Central memory CD4-positive, alpha-beta T cell (primary cell): Measurements from ENCODE around the gene RHCE.
A peak's percentile ranks its signal among the peaks of the same experiment; 100 is the strongest.
"Not testable (repeated sequence)": the region's sequence is repeated elsewhere in the genome, so short reads cannot be mapped to it uniquely, and the experiment has no call there.

Experiments used
- DNase-seq: peaks from one replicate; pipeline ENCODE4 v3.0.0; 2022

The RHCE gene

DNA sequence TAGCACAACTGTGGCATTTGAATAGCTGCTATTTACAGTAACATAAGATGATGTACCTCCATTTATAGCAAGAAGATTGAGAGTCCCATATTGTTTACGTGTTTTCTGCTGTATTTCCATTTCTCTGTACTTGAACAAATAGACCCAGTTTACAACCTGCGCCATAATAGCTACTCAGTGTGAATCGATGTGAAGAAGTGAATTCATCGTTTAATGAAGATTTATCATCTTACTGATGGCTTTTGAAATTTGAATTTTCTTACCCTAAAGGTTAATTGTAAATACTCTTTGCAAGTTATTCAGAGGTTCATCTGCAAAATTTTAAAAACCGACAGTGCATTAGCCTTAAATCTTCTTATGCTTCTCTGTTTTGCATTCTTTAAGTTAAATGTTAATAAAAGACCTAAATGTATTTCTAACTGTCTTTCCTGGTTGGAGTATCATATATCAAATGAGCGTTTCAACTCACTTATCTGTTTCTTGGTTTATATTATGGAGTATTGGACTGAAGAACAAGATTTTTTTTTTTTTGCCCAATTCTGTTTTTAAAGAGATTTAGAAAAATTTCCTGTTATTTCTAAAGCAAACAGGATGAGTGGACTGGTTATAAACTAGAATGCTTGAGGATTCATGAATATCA is 12.2 kb upstream of the RHCE start:
- no peak for DNase-seq

DNA sequence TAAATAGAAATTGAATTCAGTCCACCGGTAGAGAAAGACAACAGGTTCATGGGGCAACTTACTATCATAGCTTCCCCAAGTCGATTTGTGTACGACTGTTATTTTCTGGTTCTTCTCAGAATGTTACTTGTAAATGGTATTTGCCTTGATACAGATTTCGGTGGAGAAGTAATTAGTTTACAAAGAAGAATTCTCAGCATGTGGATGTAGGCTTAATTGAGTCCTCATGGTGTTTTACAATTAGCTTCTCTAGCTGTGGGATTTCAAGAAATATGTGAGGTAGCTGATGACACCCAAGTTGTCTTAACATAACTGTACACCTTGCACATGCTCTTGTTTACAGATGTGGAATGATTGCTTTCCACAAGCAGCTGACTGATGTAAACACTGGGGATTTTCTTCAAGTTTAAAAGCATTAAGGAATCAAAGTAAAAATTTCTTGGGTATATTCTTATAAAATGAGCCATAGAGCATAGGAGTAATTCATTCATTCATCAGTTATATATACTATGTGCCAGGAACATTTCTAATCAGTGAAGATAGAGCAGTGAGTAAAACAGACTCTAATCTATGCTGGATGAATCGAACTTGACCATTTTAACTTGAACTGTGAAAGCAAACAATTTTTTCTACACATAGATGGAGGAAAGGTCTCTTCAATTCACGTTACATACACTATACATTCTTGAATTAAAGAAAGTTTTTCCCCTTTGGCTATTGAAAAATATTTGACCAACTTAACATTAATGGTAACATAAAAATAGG is 11.5 kb upstream of the RHCE start:
- no peak for DNase-seq

DNA sequence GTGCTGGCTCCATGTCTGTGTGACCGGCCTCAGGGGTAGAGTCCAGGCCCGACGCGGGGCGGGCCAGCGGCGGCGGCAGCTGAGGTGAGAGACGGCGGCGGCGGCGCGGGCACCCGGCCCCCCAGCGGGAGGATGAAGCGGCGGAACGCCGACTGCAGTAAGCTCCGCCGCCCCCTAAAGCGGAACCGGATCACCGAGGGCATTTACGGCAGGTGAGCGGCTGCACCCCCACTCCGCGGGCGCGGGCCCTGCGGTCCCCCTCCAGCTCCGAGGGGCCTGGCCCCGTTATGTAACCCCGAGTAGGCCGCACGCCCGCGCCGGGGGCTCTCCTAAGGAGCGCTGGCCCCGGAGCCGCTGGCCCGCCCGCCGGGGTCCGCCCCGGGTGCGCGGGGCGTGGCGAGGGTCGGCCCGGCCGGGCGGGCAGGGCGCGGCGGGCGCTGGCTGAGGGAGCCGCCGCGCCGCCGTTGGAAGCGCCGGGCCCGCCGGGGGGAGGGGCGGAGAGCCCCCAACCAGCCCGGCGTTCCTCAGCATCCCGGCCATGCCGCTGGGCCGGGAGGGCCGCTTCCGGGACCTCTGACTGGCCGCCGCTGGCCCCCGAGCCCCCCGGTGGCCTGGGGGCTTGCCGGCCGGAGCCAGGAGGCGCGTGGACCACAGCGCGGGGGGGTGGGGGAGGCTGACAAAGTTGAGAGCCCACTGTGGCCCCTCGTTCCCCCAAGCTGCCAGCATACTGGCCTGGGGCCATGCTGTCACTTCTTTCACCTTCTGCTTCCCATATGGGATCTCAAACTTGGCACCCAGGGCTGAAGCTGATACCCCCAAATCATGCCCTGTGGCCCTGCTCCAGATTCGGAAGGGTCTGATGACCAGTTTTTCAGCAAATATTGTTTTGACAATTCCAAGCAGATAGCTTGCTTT is 10.6 kb upstream of the RHCE start:
- DNase-seq, result peak; percentile 81

DNA sequence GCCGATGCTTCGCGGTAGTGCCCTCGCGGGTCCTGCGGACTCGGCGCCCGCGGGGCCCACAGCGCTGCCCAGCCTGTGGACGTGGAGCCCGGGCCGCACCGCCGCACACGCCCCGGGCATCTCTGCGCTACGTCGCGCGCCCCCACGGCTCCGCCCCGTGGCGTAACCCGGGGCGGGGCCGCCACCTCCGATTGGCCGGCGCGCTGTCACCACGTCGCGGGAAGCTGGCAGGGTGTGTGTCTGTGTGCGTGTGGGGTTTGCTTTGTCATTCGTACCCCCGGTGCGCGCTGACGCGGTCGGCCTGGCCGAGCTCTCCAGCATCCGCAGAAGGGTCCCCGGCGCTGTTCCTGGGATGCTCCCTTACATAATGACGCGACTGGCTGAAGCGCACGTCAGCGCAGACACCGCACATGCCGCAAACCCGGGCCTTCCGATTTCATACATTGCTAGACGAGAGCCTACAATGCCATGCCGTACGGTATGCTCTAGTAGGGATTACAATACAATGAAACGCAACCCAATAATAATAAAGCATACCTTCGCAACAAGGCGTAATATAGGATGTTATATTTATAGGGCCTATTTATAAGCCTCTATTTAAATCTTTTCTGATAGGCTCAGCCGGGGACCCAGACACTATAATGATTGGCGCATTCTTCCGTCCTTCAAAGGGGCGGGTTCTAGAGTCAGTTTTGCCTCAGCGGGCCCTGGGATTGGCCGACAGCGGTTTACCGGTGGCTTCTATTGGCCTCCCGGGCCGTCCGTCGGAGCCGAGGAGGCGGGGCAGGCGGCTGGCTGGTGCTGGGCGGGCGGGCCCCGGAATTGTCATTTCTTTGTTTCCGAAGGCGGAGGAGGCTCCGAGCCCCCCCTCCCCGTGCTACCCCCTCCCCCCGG is 9.7 kb upstream of the RHCE start, which contains the start of gene MACO1:
Gene MACO1, plus strand, starts transcription at position 825 of the 894 bp plus-strand sequence. CDS start 202 bp downstream, outside the sequence.
- DNase-seq, result peak; percentile 97

DNA sequence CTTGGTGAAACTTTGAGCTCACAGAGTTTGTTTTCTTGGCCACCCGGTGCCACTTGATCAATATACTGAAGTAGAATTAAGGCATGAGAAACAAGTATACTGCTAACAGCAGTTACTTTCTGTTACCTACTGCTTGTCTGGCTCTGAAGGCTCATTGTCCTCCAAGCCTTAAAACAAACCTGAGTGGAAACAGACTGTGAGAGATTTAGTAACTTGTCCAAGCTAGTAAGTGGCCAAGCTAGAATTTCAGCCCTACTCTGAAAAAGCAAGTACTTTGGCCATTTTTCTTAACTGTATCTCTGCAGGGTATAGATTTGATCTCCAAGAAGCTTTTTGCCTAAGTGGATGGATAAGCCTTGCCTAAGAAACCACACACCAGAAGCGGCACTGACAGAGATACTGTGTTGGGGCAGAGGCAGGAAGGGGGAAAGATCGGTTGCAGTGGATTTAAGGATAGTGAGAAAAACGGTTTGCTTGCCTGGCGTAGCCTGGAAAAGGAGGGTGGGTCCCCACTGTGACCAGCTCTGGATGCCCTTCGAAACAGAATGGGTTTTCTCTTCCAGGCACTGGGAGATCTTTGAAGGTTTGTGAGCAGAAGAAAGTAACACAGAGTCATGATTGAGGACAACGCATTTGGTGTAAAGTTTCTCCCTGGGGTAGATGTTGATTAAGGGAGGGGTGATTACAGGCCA is 8.0 kb upstream of the RHCE start:
- no peak for DNase-seq

DNA sequence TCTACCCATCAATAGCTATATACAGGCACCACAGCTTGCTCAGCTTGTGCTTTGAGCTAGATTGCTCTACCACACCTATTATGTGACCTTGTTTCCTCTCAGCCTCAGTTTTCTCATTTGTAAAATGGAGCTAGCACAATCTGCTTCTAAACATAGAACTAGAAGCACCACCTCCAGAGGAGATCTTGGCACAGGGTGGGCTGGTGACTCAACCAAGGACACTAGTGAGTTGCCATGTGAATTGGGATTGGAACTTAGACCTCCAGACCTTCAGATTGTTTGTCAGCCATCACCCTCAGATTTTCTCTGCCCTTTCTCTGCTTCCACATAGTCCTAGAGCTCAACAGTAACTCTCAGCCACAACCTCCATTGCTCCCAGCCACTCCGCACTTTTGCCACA is 7.1 kb upstream of the RHCE start:
- DNase-seq, result no peak

DNA sequence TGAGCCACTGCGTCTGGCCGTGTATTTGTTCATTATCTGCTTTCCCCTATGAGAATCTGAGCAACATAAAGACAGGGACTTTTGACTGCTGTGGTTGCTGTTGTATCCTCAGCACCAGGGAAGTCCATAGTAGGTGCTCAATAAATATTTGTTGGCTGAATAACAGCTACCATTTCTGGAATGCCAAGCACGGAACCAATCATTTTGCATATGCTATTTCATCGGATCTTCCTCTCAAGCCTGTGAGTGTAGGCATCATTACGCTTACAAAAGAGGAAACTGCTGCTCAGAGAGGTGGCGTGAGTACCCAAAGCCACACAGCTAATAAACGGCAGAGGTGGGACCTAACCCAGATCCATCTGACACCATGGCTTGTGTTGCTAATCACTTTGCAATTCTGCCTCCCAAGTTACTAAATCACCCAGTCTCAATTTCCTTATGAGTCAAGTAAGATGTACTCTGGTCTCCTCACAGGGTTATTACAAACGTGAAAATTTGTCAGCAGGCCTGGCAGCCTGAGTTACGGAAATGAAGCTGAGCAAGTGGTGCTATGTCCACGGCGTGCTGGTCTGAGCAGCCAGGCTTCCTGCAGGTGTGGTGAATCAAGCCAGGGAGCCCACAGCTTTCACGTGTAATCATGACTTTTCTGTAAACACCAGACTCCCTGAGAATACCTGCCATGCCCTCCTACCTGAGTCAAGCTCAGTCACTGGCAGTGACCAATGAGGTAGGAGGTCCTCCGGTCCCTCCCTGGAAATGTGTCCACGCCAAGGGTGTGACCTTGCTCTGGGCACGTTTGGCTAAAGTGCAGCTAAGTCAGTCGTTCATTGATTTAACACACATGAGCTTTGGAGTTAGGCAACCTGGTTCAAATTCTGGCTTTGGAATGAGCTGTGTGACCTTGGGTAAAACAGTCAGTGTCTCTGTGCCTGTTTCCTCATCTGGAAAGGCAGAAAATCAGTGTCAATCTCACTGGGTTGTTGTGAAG is 4.8 kb upstream of the RHCE start:
- no peak for DNase-seq

DNA sequence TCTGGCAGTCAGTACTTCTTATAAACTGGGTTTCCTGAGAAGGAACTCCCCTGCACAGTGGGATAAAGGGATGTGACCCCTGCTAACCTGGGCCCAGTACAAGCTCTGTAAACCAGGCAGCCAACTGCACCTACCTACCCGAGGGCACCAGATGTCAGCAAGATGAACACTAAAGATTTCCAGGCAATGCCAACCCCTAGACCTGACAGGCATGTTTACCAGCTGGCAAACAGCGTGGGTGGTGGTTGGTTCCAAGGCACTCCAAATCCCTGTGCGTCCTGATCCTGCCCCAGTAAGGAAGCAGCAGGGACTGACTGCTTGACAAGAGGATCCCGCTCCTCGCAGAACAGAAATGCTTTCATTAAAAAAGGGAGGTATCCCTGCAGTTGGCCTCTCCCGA is 2.6 kb upstream of the RHCE start:
- DNase-seq, result not testable (repeated sequence)

DNA sequence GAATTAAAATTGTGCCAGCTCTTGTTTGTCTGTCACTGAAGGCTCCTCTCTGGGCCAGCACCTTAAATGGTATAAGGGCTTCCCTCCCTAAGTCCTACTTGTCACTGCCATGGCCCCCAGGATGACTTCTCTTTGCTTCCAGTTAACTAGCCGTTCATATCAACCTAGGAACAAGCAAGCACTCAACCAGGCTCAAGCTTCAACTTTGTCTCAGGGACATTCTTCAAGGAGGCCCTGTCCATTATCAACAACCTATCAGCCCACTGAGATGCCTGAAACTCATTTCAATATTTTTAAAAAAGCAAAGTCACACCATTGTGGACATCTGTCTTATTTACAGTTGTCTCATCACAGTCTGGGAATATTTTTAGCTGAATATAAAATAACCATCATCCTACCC is 1.3 kb downstream of the RHCE start:
- not testable (repeated sequence) for DNase-seq

DNA sequence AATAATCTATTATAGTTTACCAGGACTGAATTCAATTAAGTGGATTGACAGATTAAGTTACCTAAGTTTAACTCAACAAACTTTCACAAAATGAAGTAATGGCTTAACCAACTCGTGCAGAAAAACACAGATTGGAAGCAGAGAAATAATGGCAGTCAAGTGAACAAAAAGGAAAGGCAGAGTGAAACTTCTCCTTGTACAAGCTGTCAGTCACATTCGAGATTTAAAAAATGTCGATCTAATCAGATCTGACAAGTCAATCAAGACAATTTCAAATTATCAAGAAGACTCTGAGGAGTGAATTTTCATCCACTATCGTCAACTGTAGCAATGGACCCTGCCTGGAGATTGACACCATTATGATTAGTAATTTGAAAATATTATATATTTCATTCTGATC is 3.3 kb downstream of the RHCE start:
- DNase-seq, result not testable (repeated sequence)

DNA sequence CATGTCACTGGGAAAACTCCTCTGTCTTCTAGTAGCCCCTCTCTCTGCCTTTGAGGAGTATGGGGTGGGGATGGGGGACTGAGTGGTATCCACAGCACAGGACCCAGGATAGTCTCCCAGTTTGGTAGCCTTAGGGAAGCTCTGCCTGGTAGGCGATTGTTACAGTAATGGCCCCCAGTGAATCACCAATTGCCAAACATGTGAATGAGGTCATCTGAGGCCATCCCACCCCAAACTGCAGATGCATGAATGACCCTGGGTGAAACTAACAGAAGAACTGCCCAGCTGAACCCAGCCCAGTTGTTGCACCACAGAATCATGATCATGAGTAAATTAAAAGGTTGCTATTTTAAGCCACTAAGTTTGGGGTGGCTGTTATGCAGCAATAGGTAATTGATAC is 6.0 kb downstream of the RHCE start:
- not testable (repeated sequence) for DNase-seq

DNA sequence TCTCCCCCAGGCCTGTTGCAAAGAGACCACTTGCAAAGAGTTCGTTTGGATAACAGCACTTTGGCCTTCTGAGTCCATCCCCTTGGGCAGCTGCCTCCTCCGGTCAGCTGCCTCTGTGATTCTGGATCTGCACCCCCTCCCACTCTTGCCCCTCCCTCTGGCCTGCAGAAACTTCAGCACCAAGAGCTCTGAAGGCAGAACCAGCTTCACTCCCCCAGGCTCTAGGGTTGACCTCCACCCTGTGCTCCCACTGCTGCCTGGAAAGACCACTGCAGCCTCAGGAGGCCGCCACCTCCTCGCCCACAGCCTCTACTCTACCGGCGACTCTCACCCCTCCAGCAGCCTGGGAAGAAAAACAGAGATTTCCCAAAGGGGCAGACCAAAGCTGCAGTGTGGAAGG is 6.5 kb downstream of the RHCE start:
- not testable (repeated sequence) for DNase-seq

DNA sequence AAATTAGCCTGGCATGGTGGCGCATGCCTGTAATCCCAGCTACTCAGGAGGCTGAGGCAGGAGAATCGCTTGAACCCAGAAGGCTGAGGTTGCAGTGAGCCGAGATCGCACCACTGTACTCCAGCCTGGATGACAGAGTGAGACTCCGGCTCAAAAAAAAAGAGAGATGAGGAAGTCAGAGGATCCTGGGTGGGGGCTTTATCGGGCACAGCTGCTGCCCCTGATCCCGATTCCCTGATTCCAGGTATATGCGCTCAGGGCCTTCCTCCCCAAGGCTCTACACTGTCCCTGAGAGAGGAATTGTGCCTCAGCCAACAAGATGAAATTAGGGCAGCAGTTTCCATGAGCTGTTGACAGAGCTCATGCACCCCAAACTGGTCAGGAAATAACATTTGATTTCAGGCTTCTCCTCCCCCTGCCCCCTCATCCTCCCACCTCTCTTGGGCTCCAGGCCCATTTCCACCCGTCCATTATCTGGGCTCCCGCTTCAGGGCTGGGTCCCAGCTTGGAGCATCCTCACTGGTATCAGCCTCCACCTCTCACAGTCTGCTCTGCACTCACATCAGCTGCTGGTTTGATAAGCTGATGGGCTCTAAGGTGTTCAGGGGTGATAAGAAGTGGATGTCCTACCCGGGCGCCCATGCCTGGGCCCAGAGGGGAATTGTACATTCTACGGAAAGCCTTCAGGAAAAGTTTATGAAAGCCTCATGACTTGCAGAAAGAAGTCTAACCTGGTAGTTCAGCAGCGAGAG is 7.6 kb downstream of the RHCE start:
- DNase-seq, result not testable (repeated sequence)

DNA sequence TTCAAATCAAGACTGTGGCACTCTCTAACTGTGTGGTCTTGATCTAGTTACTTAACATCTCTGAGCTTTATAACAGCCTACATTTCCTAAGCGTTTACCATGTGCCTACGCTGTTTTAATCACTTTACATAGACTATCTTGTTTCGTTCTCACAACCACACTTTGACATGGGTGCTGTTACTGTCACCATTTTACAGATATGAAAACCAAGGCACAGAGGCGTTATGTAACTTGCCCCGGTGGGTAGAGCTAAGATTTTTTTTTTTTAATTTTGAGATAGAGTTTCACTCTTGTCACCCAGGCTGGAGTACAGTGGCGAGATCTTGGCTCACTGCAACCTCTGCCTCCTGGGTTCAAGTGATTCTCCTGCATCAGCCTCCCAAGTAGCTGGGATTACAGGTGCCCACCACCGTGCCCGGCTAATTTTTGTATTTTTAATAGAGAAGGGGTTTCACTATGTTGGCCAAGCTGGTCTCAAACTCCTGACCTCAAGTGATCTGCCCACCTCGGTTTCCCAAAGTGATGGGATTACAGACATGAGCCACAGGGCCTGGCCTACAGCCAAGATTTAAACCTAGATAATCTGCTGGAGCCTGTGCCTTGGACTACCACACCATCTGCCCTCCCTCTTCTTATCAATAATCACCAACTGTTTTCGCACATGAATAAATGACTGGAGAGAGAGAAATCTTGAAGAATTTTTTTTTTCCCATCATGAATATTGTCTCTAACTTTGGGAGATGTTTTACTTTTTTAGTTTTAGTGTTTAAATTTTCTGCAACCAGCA is 10.8 kb downstream of the RHCE start:
- DNase-seq, result not testable (repeated sequence)

DNA sequence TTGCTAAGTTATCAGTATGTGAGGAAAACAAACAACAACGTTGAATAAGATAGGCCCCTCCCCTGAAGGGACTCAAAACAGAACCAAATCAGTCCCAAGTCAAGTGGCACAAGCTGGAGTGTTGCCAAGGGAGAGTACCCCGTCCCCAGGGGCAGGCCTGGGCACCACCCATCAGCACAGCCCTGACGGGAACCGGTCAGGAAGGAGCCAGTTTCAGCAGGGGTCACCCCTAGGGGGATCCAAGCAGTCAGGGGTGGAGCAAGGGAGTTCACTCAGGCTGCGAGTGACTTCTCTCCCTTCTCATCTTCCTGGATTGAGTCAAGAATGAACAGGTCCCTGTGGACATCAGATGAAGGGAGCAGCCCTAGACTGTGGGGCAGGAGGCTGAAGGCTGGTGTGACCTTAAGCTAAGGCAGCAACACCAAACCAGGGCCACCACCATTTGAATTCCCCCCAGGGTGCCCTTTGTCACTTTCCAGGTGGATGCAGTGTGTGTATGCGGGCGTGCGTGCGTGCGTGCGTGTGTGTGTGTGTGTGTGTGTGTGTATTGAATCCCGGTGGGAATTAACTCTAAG is 14.8 kb downstream of the RHCE start:
- not testable (repeated sequence) for DNase-seq

DNA sequence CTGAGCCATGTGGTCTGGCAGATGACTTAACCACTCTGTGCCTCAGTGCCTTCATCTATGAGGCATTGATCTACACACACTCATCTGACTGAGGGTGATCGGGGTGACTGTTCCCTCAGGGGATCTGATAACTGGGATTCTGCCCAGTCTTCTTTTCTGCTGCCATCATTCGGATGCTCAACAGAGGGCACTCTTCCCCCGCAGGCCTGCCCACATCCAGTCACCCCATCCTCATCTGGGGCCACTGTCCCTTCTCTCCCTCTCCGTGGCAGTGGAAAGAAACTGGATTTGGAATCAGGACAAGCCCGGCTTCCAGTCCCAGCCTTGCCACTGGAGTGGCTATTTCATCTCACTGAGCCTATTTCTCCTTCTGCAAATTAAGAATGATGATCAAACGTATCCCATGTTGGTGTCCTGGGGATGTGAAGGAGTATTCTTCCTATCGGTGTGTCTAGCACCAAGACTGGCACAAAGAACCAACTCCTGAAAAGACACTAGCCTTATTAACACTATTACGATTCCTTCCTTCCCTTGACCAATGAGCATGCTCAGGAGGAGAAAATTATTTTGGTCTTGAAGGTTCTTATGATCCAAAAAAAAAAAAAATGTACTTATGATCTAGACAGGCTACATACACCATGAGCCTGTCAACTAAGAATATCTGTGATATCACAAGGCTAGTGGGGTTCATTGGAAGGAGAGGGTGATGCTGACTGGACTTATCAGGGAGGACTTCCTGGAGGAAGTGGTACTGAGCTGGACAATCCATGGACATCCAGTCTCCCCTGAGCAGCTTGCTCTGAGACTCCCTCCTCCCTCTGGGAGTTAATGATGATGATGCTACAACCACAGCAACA is 17.4 kb downstream of the RHCE start:
- not testable (repeated sequence) for DNase-seq

DNA sequence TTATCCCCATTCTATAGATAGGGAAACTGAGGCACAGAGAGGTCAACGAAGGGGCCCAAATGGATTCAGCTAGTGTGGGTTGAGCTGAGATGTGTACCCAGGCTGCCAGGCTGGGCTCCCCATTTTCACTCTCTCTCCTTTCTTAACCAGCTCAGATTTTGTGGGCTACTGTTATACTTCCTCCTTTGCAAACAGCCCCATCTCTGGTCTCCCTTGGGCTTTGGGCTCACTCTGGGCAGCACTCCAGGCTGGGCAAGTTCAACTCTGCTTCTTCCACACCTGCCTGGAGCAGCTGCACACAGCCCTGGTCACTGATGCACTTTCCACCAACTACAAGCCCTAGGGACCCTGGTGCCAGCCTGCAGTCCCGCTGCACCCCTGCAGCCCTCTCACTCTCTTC is 22.5 kb downstream of the RHCE start:
- not testable (repeated sequence) for DNase-seq
